ENCODE measurements around the gene PLEKHM2.

DNA sequence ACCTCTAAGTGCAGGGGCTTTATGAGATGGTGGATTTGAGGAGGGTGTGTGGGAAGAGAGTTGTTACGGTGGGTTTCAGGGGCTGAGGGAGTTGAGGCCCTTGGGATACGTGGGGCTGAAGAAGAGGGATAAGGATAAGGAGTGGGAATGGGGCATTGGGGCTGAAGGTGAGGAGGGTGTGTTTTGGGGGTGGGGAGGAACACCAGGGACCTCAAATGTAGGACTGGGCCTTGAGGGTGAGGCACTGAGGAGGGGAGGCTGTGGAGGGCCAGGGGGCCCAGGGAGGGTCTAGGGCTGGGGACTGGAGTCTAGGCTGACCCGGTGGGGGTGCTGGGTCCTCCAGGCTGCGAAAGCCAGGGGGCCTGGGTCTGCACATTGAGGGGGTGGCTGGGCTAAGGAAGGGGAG lies 1.2 kb upstream of the PLEKHM2 start:
- TF ChIP-seq POLR2A (IDR thresholded peaks at IDR 0.05; ENCODE audit: low read length), result no peak
- no peak for TF ChIP-seq GATA1 (IDR thresholded peaks at IDR 0.05; ENCODE audit: low read depth, low read length)
